ENCODE measurements around the gene TNRC18. TPM values are rescaled to one million over a fixed set of nuclear protein-coding genes. Genes with fewer than 3 reads are reported as not detected.
"Not testable (repeated sequence)": the region's sequence is repeated elsewhere in the genome, so short reads cannot be mapped to it uniquely, and the experiment has no call there.

The TNRC18 gene
- total RNA-seq, 1 donor from 2014 or later, result 91.8 TPM

GRCh38 chr7:5276611-5277010 is 147.0 kb downstream of the TNRC18 start:
- Mint-ChIP-seq H3K27me3 (ENCODE audit: unreplicated experiment) (peaks cover 10% of the 10 kb centered on the region), H3K27ac (ENCODE audit: unreplicated experiment) (no peak overlapping the region), H3K4me1 (ENCODE audit: unreplicated experiment) (no peaks in the 10 kb centered on the region), H3K9me3 (ENCODE audit: unreplicated experiment) (no peaks in the 10 kb centered on the region), H3K36me3 (ENCODE audit: low read depth, unreplicated experiment) (no peaks in the 10 kb centered on the region), H3K4me3 (ENCODE audit: unreplicated experiment) (no peak overlapping the region)
- no peak for TF ChIP-seq CTCF (IDR thresholded peaks at IDR 0.05; ENCODE audit: unreplicated experiment)
- DNase-seq (ENCODE audit: low spot score), result no peak

GRCh38 chr7:5276123-5276522 is 147.5 kb downstream of the TNRC18 start:
- H3K27ac Mint-ChIP-seq (ENCODE audit: unreplicated experiment); H3K9me3 Mint-ChIP-seq (ENCODE audit: unreplicated experiment); H3K4me1 Mint-ChIP-seq (ENCODE audit: unreplicated experiment); DNase-seq (ENCODE audit: low spot score); H3K36me3 Mint-ChIP-seq (ENCODE audit: low read depth, unreplicated experiment); H3K27me3 Mint-ChIP-seq (ENCODE audit: unreplicated experiment); H3K4me3 Mint-ChIP-seq (ENCODE audit: unreplicated experiment): not testable (repeated sequence)

GRCh38 chr7:5275510-5275909 is 148.1 kb downstream of the TNRC18 start:
- not testable (repeated sequence) for H3K4me1 Mint-ChIP-seq (ENCODE audit: unreplicated experiment); H3K36me3 Mint-ChIP-seq (ENCODE audit: low read depth, unreplicated experiment); H3K9me3 Mint-ChIP-seq (ENCODE audit: unreplicated experiment); H3K27me3 Mint-ChIP-seq (ENCODE audit: unreplicated experiment); H3K4me3 Mint-ChIP-seq (ENCODE audit: unreplicated experiment); DNase-seq (ENCODE audit: low spot score); H3K27ac Mint-ChIP-seq (ENCODE audit: unreplicated experiment)

GRCh38 chr7:5274985-5275431 is 148.6 kb downstream of the TNRC18 start:
- H3K4me1 Mint-ChIP-seq (ENCODE audit: unreplicated experiment); H3K4me3 Mint-ChIP-seq (ENCODE audit: unreplicated experiment); DNase-seq (ENCODE audit: low spot score); H3K27me3 Mint-ChIP-seq (ENCODE audit: unreplicated experiment); H3K36me3 Mint-ChIP-seq (ENCODE audit: low read depth, unreplicated experiment); H3K27ac Mint-ChIP-seq (ENCODE audit: unreplicated experiment); H3K9me3 Mint-ChIP-seq (ENCODE audit: unreplicated experiment): not testable (repeated sequence)

GRCh38 chr7:5274441-5274840 is 149.2 kb downstream of the TNRC18 start:
- H3K36me3 Mint-ChIP-seq (ENCODE audit: low read depth, unreplicated experiment), result no peaks in the 10 kb centered on the region
- no peak for TF ChIP-seq CTCF (IDR thresholded peaks at IDR 0.05; ENCODE audit: unreplicated experiment)
- no peaks in the 10 kb centered on the region for H3K4me1 Mint-ChIP-seq (ENCODE audit: unreplicated experiment)
- H3K9me3 Mint-ChIP-seq (ENCODE audit: unreplicated experiment), result no peaks in the 10 kb centered on the region
- H3K27ac Mint-ChIP-seq (ENCODE audit: unreplicated experiment), result no peak overlapping the region
- H3K27me3 Mint-ChIP-seq (ENCODE audit: unreplicated experiment), result peaks cover 3% of the 10 kb centered on the region
- DNase-seq (ENCODE audit: low spot score), result no peak
- H3K4me3 Mint-ChIP-seq (ENCODE audit: unreplicated experiment), result no peak overlapping the region

GRCh38 chr7:5273831-5274405 is 149.7 kb downstream of the TNRC18 start:
- not testable (repeated sequence) for DNase-seq (ENCODE audit: low spot score); H3K9me3 Mint-ChIP-seq (ENCODE audit: unreplicated experiment); H3K4me1 Mint-ChIP-seq (ENCODE audit: unreplicated experiment); H3K27me3 Mint-ChIP-seq (ENCODE audit: unreplicated experiment); H3K36me3 Mint-ChIP-seq (ENCODE audit: low read depth, unreplicated experiment); H3K4me3 Mint-ChIP-seq (ENCODE audit: unreplicated experiment); H3K27ac Mint-ChIP-seq (ENCODE audit: unreplicated experiment)

GRCh38 chr7:5270788-5271187 is 152.8 kb downstream of the TNRC18 start:
- no peak for TF ChIP-seq CTCF (IDR thresholded peaks at IDR 0.05; ENCODE audit: unreplicated experiment)
- Mint-ChIP-seq H3K27me3 (ENCODE audit: unreplicated experiment) (peaks cover 3% of the 10 kb centered on the region), H3K4me1 (ENCODE audit: unreplicated experiment) (peaks cover 3% of the 10 kb centered on the region), H3K9me3 (ENCODE audit: unreplicated experiment) (no peaks in the 10 kb centered on the region), H3K36me3 (ENCODE audit: low read depth, unreplicated experiment) (no peaks in the 10 kb centered on the region), H3K4me3 (ENCODE audit: unreplicated experiment) (no peak overlapping the region), H3K27ac (ENCODE audit: unreplicated experiment) (no peak overlapping the region)
- DNase-seq (ENCODE audit: low spot score), result no peak

GRCh38 chr7:5269992-5270657 is 153.5 kb downstream of the TNRC18 start:
- H3K9me3 Mint-ChIP-seq (ENCODE audit: unreplicated experiment); H3K27ac Mint-ChIP-seq (ENCODE audit: unreplicated experiment); H3K27me3 Mint-ChIP-seq (ENCODE audit: unreplicated experiment); H3K4me1 Mint-ChIP-seq (ENCODE audit: unreplicated experiment); H3K36me3 Mint-ChIP-seq (ENCODE audit: low read depth, unreplicated experiment); H3K4me3 Mint-ChIP-seq (ENCODE audit: unreplicated experiment); DNase-seq (ENCODE audit: low spot score): not testable (repeated sequence)

- not testable (repeated sequence) for H3K4me3 Mint-ChIP-seq (ENCODE audit: unreplicated experiment); H3K27ac Mint-ChIP-seq (ENCODE audit: unreplicated experiment); H3K4me1 Mint-ChIP-seq (ENCODE audit: unreplicated experiment)
Observed at GRCh38 chr7:5267829-5268228, 155.8 kb downstream of the TNRC18 start.

More at GRCh38 chr7:5267829-5268228, 155.8 kb downstream of the TNRC18 start:
- not testable (repeated sequence) for H3K9me3 Mint-ChIP-seq (ENCODE audit: unreplicated experiment); H3K36me3 Mint-ChIP-seq (ENCODE audit: low read depth, unreplicated experiment); H3K27me3 Mint-ChIP-seq (ENCODE audit: unreplicated experiment); DNase-seq (ENCODE audit: low spot score)
